Gastrocnemius medialis (tissue), 4 donors: ENCODE measurements around the gene TMEM62.

ENCODE experiments used
- POLR2A ChIP-seq, 2 donors: fragments of 450-650 bp; IDR thresholded peaks; one replicate each; pipeline ENCODE4 v1.6.1; 2017; ENCODE audit warnings: antibody characterized with exemption in 2 of 2, mild to moderate bottlenecking in 2 of 2, moderate library complexity in 2 of 2
- TF ChIP-seq, protein P1 (sequence below), 5 experiments: fragments of 450-650 bp in 3 of 5; fragments of 200-600 bp in 2 of 5; sonication (generic) in 2 of 5; IDR thresholded peaks in 4 of 5; conservative IDR thresholded peaks in 1 of 5; 1 replicate in 4 of 5; 2 replicates in 1 of 5; pipeline ENCODE4 v1.5.1; 2016 to 2019; ENCODE audit warnings: antibody characterized with exemption in 5 of 5, mild to moderate bottlenecking in 3 of 5, moderate library complexity in 3 of 5

DNA sequence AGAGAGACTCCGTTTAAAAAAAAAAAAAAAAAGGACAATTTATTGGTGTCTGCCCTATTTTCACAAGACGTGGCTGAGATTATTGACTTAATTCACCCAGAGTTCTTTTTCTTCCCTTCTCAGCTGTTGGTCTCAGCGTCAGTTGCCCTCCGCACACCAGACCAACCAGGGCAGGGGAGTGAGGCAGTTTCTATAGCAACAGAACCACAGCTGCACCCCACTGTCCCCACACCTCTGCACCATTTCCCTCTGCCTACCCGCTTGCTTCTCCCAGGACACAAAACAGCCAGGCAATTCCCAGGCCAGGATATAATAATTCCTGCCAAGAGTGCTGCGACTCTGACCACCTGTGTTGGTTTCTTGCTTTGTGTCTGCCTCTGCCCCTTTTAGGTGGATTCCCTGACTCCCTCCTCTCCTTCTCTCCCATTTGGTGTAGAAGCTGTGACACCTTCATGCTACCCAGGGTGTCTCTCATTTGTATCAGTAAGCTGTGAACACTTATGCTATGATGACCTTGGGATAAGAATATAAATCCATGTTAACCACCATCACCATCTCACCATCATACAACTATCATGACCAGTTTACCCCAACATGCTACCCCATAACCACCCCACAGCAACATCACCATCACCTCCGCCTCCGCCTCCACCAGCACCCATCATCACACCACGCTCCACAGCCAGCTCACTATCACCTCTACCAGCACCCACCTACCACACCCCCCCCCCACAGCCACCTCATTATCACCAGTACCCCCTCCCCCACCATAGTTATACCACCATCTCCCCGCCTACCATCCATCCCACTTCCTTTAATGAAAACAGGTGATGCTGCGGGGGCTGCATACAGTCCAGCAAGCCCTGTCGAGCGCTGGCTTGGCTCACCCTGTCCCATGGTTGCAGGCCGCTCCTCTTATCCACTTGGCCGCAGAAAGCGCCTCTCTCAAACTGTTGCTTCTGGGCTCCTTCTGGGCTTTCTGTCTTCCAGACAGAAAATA is 86.8 kb downstream of the TMEM62 start:
- TF ChIP-seq, protein P1, sequence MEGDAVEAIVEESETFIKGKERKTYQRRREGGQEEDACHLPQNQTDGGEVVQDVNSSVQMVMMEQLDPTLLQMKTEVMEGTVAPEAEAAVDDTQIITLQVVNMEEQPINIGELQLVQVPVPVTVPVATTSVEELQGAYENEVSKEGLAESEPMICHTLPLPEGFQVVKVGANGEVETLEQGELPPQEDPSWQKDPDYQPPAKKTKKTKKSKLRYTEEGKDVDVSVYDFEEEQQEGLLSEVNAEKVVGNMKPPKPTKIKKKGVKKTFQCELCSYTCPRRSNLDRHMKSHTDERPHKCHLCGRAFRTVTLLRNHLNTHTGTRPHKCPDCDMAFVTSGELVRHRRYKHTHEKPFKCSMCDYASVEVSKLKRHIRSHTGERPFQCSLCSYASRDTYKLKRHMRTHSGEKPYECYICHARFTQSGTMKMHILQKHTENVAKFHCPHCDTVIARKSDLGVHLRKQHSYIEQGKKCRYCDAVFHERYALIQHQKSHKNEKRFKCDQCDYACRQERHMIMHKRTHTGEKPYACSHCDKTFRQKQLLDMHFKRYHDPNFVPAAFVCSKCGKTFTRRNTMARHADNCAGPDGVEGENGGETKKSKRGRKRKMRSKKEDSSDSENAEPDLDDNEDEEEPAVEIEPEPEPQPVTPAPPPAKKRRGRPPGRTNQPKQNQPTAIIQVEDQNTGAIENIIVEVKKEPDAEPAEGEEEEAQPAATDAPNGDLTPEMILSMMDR (IDR thresholded peaks at IDR 0.05 in 4 of 5, conservative IDR thresholded peaks at IDR 0.05 in 1 of 5): no peak
- no peak for TF ChIP-seq POLR2A (IDR thresholded peaks at IDR 0.05)
